ENCODE results near the gene TMEM247. TPM values are rescaled to one million over a fixed set of nuclear protein-coding genes. Genes with fewer than 3 reads are reported as not detected.

TMEM247 gene
- total RNA-seq, 1 experiment from 2014 or later: not detected

DNA sequence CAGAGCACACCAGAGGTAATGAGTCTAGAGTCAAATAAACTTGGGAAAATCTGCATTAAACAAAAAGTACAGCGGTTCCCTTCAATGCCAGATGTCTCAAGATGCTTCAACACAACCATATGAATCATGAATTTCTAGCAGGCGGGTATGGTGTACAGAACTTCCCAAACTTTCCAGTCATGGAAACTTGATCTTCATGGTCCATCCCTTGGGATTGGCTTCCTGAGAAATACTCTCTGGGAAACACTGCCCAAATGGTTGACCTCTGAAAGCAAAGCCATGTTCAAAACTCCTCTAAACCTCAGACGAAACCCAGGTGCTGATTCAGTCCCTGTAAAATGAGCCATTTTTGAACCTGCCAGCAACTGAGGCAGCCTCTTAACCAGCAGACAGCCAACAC, 16.4 kb upstream of the TMEM247 start:
- Histone ChIP-seq H2AFZ (ENCODE audit: low read length) (no peak overlapping the region), H3K27me3 (ENCODE audit: insufficient read depth, low read length) (no peaks in the 10 kb centered on the region), H2BK15ac (ENCODE audit: low read depth, low read length) (no peak overlapping the region), H2AK5ac (ENCODE audit: insufficient read length, low read length) (no peak overlapping the region), H2BK20ac (ENCODE audit: low read depth, low read length, poor library complexity, severe bottlenecking) (no peak overlapping the region), H3K23ac (ENCODE audit: insufficient read length, low read depth, low read length) (no peak overlapping the region), H4K5ac (ENCODE audit: insufficient read length, low read depth, low read length) (no peak overlapping the region), H3K23me2 (ENCODE audit: insufficient read length, low read depth, low read length, poor library complexity, severe bottlenecking) (no peaks in the 10 kb centered on the region), H4K8ac (replicated peaks; ENCODE audit: insufficient read length, low read depth, low read length) (no peak overlapping the region), H3K9ac (ENCODE audit: extremely low read depth, insufficient read length, low read length) (no peak overlapping the region), H3K4ac (ENCODE audit: low read depth, low read length) (no peak overlapping the region), H2BK120ac (ENCODE audit: low read depth, low read length, poor library complexity, severe bottlenecking) (no peak overlapping the region), H3K79me1 (ENCODE audit: insufficient read depth, low read depth, low read length, poor library complexity, severe bottlenecking) (no peaks in the 10 kb centered on the region), H3K4me2 (ENCODE audit: insufficient read depth, insufficient read length, low read length) (no peak overlapping the region), H3K79me2 (ENCODE audit: insufficient read depth, low read length) (no peaks in the 10 kb centered on the region), H4K91ac (ENCODE audit: insufficient read length, low read depth, low read length) (no peak overlapping the region), H3T11ph (ENCODE audit: low read length) (no peak overlapping the region), H4K20me1 (ENCODE audit: control insufficient read depth, insufficient read depth, insufficient read length) (peaks cover 2% of the 10 kb centered on the region), H3K56ac (ENCODE audit: insufficient read length, low read depth, low read length) (no peak overlapping the region), H3K14ac (ENCODE audit: insufficient read depth, low read length) (no peak overlapping the region), H3K27ac (ENCODE audit: insufficient read length, low read depth, low read length) (no peak overlapping the region), H2BK5ac (ENCODE audit: insufficient read length, low read length) (no peak overlapping the region), H3K18ac (ENCODE audit: insufficient read length, low read depth, low read length) (no peak overlapping the region), H2BK12ac (ENCODE audit: insufficient read length, low read depth, low read length) (no peak overlapping the region), H3K4me1 (ENCODE audit: insufficient read depth, low read length) (no peaks in the 10 kb centered on the region), H3K9me3 (ENCODE audit: control insufficient read depth, low read depth, low read length) (no peaks in the 10 kb centered on the region)
- Mint-ChIP-seq H3K4me3 (no peak overlapping the region), H3K27ac (no peak overlapping the region), H3K4me1 (peaks cover 3 to 7% of the 10 kb centered on the region in 2 experiments; a peak in 3 of 4 replicates), H3K36me3 (ENCODE audit: insufficient read depth in 1 of 3, low read depth in 3 of 3) (no peaks in the 10 kb centered on the region), H3K27me3 (ENCODE audit: low read depth) (peaks cover 2% of the 10 kb centered on the region; the same call in 1 of the 2 replicates), H3K9me3 (no peaks in the 10 kb centered on the region)
- TF ChIP-seq, protein P1, sequence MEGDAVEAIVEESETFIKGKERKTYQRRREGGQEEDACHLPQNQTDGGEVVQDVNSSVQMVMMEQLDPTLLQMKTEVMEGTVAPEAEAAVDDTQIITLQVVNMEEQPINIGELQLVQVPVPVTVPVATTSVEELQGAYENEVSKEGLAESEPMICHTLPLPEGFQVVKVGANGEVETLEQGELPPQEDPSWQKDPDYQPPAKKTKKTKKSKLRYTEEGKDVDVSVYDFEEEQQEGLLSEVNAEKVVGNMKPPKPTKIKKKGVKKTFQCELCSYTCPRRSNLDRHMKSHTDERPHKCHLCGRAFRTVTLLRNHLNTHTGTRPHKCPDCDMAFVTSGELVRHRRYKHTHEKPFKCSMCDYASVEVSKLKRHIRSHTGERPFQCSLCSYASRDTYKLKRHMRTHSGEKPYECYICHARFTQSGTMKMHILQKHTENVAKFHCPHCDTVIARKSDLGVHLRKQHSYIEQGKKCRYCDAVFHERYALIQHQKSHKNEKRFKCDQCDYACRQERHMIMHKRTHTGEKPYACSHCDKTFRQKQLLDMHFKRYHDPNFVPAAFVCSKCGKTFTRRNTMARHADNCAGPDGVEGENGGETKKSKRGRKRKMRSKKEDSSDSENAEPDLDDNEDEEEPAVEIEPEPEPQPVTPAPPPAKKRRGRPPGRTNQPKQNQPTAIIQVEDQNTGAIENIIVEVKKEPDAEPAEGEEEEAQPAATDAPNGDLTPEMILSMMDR (conservative IDR thresholded peaks at IDR 0.05): no peak
- WGBS (ENCODE audit: extremely low coverage, insufficient read length, low lambda C conversion rate): no CpG with 5 or more reads among the region's 3 CpGs
- DNase-seq: no peak

Measured in H9 (cell line).